NCI-H524 treated with DMSO at 0.1 percent for 48 hours (cell line): ENCODE measurements around the gene OR2A7.
"Not testable (repeated sequence)": the region's sequence is repeated elsewhere in the genome, so short reads cannot be mapped to it uniquely, and the experiment has no call there.

ENCODE experiments used
- DNase-seq: peaks from one replicate; lab custom pipeline; 2025; lab: John Stamatoyannopoulos, UW

Gene OR2A7

DNA sequence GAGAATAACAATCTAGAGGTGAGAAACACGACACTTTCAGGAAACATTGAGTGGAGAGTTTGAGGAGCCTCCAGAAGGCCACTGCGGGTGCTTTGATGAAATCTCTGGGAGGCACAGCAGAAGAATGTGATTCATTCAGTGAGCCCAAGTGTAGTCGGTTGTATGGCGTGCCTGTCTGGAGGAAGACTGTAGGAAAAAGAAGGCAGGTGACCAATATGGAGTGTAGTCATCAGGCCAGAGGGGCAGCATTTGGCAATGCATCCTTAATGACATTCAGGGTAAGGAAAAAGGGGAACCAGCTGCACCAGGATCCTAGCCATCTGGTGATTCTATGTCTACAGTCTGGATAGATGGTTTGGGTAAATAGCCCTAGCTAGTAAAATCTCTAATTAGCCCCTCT is 12.3 kb downstream of the OR2A7 start:
- DNase-seq: not testable (repeated sequence)

DNA sequence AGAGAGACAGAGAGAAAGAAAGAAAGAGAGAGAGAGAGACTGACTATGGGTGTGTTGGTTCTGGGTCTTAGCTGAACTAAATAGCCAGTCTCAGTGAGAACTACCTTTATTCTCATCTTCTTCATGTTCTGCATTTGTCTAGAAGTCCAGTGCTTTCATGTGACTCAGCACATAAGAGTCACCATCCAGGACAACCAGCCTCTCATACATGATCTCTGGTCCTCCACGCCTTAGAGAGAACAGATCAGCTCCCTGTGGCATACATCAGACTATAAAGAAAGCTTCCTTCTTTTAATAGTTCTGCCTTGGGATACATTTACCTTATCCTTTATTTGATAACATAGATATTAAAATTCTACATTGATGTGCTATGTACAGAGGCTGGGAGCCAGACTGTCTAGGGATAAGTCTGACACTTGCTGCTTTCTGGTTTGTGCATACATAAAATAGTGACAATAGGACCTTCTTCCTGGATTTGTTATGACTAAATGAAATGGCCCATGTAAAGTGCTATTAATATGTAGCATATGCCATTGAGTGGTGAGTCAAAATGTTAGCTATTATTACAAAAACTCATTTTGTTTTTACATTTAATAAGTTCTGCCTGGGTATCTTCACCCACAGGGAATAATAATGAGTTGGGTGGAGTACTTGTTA is 16.8 kb downstream of the OR2A7 start:
- DNase-seq: not testable (repeated sequence)

DNA sequence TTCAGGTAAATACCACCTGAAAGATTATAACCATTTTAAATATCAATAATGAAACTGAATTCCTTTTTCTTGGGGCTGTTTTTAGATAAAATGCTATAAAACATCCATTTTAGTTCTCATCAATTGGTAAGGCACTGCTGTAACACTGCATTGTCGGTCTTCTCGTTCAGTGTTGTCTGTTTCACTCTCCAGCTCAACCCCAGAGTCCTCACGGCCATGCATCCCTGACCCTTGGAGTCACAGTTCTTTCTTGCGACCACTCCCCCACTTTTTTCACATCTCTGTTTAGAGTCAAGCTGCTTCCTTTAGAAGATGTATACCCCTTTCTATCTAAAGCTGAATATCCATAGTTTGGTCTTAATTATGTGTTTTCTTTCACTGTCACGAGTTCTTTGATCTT is 17.6 kb downstream of the OR2A7 start:
- DNase-seq: not testable (repeated sequence)

- DNase-seq: not testable (repeated sequence)
These were observed 19.2 kb downstream of the OR2A7 start for GRCh38 chr7:144245372-144245771.

DNA sequence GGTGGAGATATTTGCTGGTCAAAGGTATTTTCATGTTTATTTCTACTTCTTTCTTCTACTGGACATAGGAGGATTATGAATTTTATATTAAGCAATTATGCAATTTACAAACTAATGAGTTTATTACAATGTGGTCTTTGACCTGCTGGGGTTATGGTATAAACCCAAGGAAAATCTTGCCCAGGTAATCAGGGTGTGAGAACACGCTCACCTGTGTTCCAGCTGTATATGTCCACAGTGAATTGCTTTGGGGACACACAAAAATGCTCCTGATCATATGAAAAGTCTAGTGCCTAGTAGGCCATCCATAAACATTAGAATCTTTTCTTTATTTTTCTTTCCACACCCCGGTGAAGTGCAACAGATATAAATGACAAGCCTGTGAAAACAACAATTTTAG is 25.2 kb downstream of the OR2A7 start, which contains the start of gene OR2A42:
TSS of gene OR2A42 (minus strand) at position 241 of the 400 bp plus-strand sequence. CDS start 6,762 bp downstream, outside the sequence.
- DNase-seq: not testable (repeated sequence)

DNA sequence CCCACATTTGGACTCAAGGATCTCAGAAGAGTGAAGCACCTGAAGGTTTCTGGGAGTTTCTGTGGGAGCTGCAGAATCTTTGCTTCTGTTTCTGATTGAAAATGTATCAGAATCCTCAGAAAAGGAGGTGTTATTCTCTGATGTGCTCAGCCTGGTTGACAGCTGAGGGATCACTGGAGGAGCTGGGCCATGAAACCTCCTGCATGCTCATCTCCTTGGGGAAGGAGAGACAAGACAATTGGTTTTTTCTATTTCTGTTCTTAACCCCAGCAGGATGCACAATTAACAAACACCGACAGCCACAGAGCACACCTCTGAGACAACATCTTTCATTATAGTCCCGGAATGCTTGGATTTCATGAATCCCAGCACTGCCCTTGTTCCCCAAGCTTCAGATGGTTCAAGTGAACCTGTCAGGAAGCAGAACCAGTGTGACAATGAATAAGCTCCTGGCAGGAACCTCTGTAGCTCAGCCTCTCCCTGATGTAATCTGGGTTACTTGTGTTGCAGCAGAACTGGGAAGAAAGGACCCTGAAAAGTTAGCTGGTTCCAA is 26.0 kb downstream of the OR2A7 start:
- not testable (repeated sequence) for DNase-seq

DNA sequence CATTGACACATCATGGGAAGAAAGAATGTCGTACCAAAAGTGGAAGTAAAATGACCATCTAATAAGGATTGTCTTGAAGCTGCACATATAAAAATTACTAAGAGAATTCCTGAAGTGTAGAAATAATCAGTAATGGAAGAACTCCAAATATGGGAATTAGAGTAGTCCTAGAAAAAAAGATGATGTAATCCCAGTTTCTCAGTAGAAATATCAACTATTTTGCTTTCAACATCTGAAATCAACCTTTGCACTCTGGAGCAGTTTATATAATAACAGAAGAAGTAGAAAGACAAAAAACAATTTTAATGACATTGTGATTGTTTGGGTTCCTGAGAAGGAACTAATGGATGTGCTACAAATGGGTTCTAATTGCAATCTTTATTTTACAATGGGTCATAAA is 31.6 kb downstream of the OR2A7 start:
- not testable (repeated sequence) for DNase-seq

- not testable (repeated sequence) for DNase-seq
These were observed 33.6 kb downstream of the OR2A7 start for GRCh38 chr7:144231027-144231426.

DNA sequence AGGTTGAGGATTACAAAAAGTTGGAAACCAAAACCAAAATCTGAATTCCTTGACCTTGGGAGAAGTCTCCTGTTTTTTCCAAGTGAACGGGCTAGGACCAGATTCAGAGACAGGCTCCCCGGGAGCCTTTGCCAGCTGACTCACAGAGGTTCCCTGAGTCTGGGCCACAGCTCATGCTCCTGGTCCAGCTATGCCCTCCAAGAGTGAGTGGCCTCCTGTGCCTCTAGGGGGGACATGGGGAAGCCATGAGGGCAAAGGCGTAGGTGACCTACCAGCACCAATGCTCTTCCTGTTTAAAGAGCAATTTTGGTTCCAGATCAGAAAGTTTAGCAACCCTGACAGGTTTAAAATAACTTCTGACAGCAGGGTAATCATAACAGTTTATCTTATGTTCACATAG is 35.8 kb downstream of the OR2A7 start:
- DNase-seq: not testable (repeated sequence)

GRCh38 chr7:144226866-144227265 is 37.7 kb downstream of the OR2A7 start:
- DNase-seq: not testable (repeated sequence)

GRCh38 chr7:144223675-144224074 is 40.9 kb downstream of the OR2A7 start:
- not testable (repeated sequence) for DNase-seq

DNA sequence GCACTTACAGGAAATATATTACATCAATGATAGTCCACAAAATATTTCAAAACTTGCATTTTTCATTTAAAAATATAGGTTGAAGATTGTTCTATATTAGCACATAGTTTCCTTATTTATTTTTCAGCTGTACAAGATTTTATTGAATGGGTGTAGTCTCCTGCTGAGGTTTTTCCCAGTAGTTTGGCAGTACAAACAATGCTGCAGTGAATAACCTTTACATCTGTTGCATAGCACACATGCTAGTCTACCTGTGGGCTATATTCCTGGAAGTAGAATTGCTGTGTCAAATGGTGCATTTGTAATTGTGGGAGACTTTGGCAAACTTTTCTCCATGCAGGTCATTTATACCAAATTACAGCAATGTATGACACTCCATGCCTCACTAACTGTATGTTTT is 44.1 kb downstream of the OR2A7 start:
- DNase-seq: not testable (repeated sequence)

GRCh38 chr7:144219149-144219548 is 45.4 kb downstream of the OR2A7 start:
- DNase-seq: not testable (repeated sequence)

DNA sequence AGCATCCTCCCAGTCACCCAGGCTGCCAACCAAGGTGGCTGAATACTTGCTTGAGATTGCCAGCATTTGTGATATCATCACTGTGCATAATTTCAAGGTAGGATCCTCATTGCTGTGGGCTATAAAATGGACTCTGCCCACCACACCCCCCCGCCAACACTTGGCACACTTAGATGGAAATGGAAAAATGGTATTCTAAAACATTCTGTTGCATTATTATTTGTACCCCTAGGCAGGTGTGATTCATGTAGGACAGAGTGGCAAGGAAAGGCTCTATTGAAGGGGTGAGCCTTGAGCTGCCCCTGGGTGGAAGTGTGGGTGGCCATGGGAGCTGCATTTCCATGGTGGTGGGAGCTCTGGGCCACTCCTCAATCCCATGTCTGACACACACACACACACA is 46.0 kb downstream of the OR2A7 start:
- not testable (repeated sequence) for DNase-seq

DNA sequence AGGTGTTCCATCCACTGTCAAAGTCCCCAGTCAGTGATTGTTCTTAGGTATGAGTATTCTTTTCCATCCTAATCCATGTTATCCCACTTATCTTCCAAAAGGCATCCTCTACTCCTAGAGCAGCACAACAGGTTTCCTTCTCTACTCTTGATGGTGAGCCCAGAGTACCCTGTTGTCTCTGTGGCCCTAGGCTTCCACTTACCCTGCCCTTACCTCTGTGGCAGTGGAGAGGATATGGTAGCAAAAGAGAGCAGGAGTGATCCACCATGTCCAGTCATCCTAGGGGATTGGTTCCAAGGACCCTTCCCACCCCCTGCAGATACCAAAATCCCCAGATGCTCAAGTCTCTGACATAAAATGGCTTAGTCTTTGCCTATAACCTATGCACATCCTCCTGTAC is 47.4 kb downstream of the OR2A7 start:
- not testable (repeated sequence) for DNase-seq
